HG02870 (cell line): ENCODE results near the gene TCAIM.

Experiments
- ATAC-seq: cut with Tn5 transposase; IDR thresholded peaks from one replicate; pipeline ENCODE4 v1.9.1; 2021; ENCODE audit warnings: mild to moderate bottlenecking, moderate library complexity; ENCODE audit not compliant: unreplicated experiment

TCAIM gene

GRCh38 chr3:44444437-44444836 is 105.9 kb downstream of the TCAIM start:
- no peak for ATAC-seq

DNA sequence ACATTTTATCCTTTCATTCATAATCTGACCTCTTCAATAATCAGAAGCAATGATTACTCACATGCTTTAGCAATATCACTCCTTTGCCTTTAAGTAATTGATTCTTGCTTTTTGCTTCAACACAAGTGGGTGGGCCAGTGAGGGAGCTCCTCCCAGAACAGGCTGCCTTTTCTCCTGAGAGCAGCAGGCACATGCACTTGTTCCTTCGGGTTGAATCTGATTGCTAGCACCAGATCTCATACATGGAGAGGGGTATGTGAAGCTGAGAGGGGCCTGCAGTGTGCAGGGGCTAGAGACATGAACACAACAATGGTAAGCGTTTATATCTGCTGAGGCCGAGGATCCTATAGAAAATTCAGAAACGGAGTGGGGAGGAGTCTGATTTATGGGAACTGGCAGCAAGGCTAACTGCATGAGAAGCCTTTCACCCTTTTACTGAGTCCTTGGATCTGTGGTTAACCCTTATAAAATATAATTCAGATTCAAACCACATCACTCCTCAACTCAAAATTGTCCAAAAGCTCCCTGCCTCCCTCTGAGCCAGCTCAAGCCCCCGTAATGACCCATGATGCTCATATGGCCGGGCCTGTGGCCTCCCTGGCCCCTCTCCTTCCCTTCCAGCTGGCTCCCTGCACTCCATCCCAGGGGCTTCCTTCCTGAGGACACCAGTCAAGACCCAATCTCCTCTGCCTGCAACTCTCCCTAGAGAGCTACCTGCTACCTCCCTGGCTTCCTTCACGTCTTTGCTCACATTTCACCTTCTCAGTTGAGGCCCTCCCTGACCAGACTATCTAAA is 106.5 kb downstream of the TCAIM start:
- no peak for ATAC-seq

- ATAC-seq = no peak
These were observed 107.2 kb downstream of the TCAIM start for GRCh38 chr3:44445786-44446185.

GRCh38 chr3:44446929-44447328 is 108.4 kb downstream of the TCAIM start:
- ATAC-seq = no peak

DNA sequence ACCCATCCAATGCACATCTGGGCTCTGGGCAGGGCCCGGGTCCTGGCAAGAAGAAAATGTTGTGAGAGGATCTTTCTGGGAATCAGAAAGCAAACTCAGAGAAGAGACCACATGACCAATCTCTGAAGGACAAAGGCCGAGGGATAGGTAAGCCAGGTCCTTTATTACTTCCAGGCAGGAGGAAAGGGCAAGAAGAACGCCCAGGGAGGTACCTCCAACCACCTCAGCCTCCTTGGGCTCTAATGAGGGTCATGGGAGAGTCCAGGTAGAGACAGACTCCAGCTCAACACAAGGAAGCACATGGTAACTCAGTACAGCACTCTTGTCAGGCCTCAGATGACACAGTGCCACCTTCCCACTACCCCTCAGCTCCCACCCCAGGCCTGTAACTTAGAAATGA is 112.9 kb downstream of the TCAIM start:
- no peak for ATAC-seq

DNA sequence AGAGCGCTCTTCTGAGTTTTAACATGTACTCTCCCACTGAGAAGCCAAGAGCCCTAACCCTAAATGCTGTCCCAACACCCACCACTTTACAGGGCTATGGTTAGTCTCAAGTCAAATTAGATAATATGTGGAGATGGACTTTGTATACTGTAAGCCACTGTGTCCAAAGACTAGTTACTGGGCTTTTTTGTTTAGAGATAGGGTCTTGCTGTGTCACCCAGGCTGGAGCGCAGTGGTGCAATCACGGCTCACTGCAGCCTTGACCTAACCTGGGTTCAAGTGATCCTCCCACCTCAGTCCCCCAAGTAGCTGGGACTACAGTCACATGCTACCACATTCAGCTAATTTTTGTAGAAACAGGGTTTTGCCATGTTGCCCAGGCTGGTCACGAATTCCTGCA is 115.7 kb downstream of the TCAIM start:
- ATAC-seq = no peak

DNA sequence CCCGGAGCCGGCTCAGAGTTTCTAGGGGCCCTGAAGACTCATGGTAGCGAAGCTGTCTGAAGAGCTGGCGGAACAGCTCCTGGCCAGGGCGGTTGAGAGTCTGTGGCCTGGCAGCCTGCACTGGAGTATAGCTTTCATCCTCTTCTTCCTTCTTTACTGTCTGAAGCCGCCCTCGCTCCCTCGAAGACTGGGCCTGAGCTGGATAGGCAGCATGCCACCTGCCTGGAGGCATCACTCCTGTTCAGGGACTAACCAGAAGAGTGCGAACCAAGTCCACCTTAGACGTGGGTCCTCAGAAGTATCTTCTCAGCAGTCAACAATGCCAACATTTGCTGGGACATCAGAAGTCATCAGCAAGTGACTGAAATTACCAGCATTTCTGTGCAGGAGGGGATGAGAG is 116.8 kb downstream of the TCAIM start:
- no peak for ATAC-seq
